HepG2 (cell line): ENCODE measurements around the gene ANTXR1. TPM values are rescaled to one million over a fixed set of nuclear protein-coding genes. Genes with fewer than 3 reads are reported as not detected.

Experiments used
- ESRRA ChIP-seq: sonication (generic); formaldehyde crosslinking; IDR thresholded peaks from 2 replicates; pipeline ENCODE4 v1.5.1; 2020; ENCODE audit warnings: mild to moderate bottlenecking, low read depth, missing genetic modification reagents
- GABPA ChIP-seq, 2 experiments: IDR thresholded peaks; 2 replicates each; pipeline ENCODE4 v1.6.1; 2011 to 2016; ENCODE audit warnings: low read depth in 2 of 2, low read length in 1 of 2, missing biosample characterization in 1 of 2, missing genetic modification characterization in 1 of 2
- KAT7 ChIP-seq: IDR thresholded peaks from 2 replicates; pipeline ENCODE4 v1.6.1; 2018; ENCODE audit warnings: borderline replicate concordance, missing compliant biosample characterization
- KLF6 ChIP-seq: IDR thresholded peaks from 2 replicates; pipeline ENCODE4 v1.8.0; 2016; ENCODE audit warnings: missing biosample characterization, missing genetic modification reagents
- KLF9 ChIP-seq: IDR thresholded peaks from 2 replicates; pipeline ENCODE4 v1.6.1; 2016; ENCODE audit warnings: low read depth
- MBD4 ChIP-seq: IDR thresholded peaks from 2 replicates; pipeline ENCODE4 v1.6.1; 2012; ENCODE audit warnings: low read length, inconsistent platforms, borderline replicate concordance
- MIXL1 ChIP-seq: IDR thresholded peaks from 2 replicates; pipeline ENCODE4 v1.6.1; 2016
- PCBP2 ChIP-seq: fragments of 200-400 bp; formaldehyde crosslinking; optimal IDR thresholded peaks from 2 replicates; pipeline ENCODE3; 2018; ENCODE audit warnings: low read length, low read depth; ENCODE audit not compliant: poor library complexity, severe bottlenecking
- RBAK ChIP-seq: sonication (generic); formaldehyde crosslinking; IDR thresholded peaks from 2 replicates; pipeline ENCODE4 v1.5.1; 2020; ENCODE audit warnings: mild to moderate bottlenecking, missing genetic modification reagents
- ZBTB10 ChIP-seq: sonication (generic); formaldehyde crosslinking; IDR thresholded peaks from 2 replicates; pipeline ENCODE4 v1.4.0; 2020; ENCODE audit warnings: missing genetic modification reagents, borderline replicate concordance
- ZNF251 ChIP-seq: sonication (generic); formaldehyde crosslinking; IDR thresholded peaks from 2 replicates; pipeline ENCODE4 v1.9.0; 2021; ENCODE audit warnings: mild to moderate bottlenecking, missing genetic modification reagents
- ZNF556 ChIP-seq: sonication (generic); formaldehyde crosslinking; IDR thresholded peaks from 2 replicates; pipeline ENCODE4 v1.4.0; 2020; ENCODE audit warnings: mild to moderate bottlenecking, missing genetic modification reagents, borderline replicate concordance
- ZNF709 ChIP-seq: sonication (generic); formaldehyde crosslinking; IDR thresholded peaks from 2 replicates; pipeline ENCODE4 v1.5.0; 2020; ENCODE audit warnings: mild to moderate bottlenecking, missing genetic modification reagents
- ZNF770 ChIP-seq: sonication (generic); formaldehyde crosslinking; IDR thresholded peaks from 2 replicates; pipeline ENCODE4 v1.5.0; 2020; ENCODE audit warnings: mild to moderate bottlenecking, missing genetic modification reagents
- polyA plus RNA-seq, 8 experiments: library from polyadenylated mRNA; depleted of rRNA in 3 of 8; stranded (reverse) in 7 of 8; unstranded in 1 of 8; fragments of >200 nt; fragmentation: Illumina TruSeq in 4 of 8; extraction: Trizol in 4 of 8; gene quantifications; 2 replicates each; pipeline versions ENCODE4 v1.2.1 to v1.2.3, GENCODE V29; 2011 to 2016; ENCODE audit warnings: low read depth in 4 of 8, missing spikeins in 1 of 8, mixed read lengths in 1 of 8; ENCODE audit not compliant: insufficient read depth in 1 of 8
- total RNA-seq, 5 experiments: library from RNA; depleted of rRNA; stranded (reverse); fragments of >200 nt; fragmentation: Illumina TruSeq; extraction: Trizol; gene quantifications; 2 replicates each; pipeline ENCODE4 v1.2.3, GENCODE V29; 2016; ENCODE audit warnings: low read depth in 1 of 5
- TF ChIP-seq, protein P1 (sequence below): IDR thresholded peaks from 2 replicates; pipeline ENCODE4 v1.6.1; 2016; ENCODE audit warnings: missing compliant biosample characterization, missing genetic modification reagents, borderline replicate concordance
- TF ChIP-seq, protein P2 (sequence below), 2 experiments: sonication (generic) in 1 of 2; formaldehyde crosslinking in 1 of 2; IDR thresholded peaks; 2 replicates each; pipeline versions ENCODE4 v1.4.0 to v1.6.1; 2016 to 2020; ENCODE audit warnings: borderline replicate concordance in 1 of 2, low read depth in 1 of 2, mild to moderate bottlenecking in 1 of 2, missing genetic modification reagents in 1 of 2
- TF ChIP-seq, protein P3 (sequence below): IDR thresholded peaks from 2 replicates; pipeline ENCODE4 v1.6.1; 2012; ENCODE audit warnings: inconsistent platforms

ANTXR1 gene
- total and polyA plus RNA-seq, 2 of the 13 experiments (the other 11 are each of a cell fraction or from before 2014, with no cell fraction given) = 4.5 to 12.7 TPM

DNA sequence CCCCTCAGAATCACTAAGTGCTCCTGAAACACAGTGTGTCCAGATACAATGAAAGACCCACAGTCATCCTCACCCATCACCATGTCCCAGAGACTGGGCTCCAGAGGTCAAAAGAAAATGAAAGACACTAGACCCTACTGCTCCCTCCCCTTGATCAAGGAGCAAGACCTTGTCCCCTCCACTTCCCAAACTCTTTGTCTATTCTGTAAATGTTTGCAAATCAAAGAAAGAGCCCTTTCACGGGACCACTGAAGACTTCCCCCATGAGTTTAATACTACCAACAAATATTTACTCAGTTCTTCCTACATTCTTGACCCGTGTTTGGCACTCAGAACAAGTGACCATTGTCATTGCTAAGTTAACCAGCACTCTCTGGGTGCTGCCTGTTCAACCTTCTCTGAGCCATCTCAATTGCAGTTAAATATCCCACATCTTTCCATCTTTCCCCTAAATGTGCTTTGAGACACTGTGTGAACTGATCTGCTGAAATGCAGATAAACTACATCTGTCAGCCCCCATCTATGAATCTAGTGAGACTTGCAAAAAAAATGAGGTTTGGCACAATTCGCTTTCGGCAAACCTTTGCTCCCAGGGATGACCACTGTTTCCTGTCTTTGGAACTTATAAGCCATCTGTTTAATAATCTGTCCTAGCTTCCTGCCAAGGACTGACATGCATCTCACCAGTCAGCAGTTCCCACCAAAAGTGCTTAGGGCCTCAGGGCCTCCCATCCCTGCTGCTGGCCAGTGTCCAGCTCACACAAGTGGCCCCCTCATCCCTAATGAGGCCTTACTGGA is 203.8 kb downstream of the ANTXR1 start (continued):
- peak; percentile 51; the same call in 1 of the 2 replicates for TF ChIP-seq ZNF709 (CRISPR knock-in tag)
- TF ChIP-seq KAT7 (CRISPR knock-in tag) = peak; percentile 20; the same call in 1 of the 2 replicates
- TF ChIP-seq RBAK = no peak
- TF ChIP-seq GABPA (IDR thresholded peaks at IDR 0.05; ENCODE audit: low read depth, low read length) = no peak
- TF ChIP-seq GABPA (CRISPR knock-in tag; IDR thresholded peaks at IDR 0.05; ENCODE audit: low read depth) = 0 out of 2 replicates have a peak, but pooled peaks have one; percentile 8
- peak; percentile 36; the same call in 1 of the 2 replicates for TF ChIP-seq ZNF770
- peak; percentile 57; the same call in 1 of the 2 replicates for TF ChIP-seq ZBTB10 (CRISPR knock-in tag)
- no peak for TF ChIP-seq KLF6 (CRISPR knock-in tag)
- TF ChIP-seq MIXL1 (CRISPR knock-in tag) = peak; percentile 83
- TF ChIP-seq, protein P1, sequence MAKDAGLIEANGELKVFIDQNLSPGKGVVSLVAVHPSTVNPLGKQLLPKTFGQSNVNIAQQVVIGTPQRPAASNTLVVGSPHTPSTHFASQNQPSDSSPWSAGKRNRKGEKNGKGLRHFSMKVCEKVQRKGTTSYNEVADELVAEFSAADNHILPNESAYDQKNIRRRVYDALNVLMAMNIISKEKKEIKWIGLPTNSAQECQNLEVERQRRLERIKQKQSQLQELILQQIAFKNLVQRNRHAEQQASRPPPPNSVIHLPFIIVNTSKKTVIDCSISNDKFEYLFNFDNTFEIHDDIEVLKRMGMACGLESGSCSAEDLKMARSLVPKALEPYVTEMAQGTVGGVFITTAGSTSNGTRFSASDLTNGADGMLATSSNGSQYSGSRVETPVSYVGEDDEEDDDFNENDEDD (CRISPR knock-in tag) = peak; percentile 96
- TF ChIP-seq ESRRA (CRISPR knock-in tag) = peak; percentile 64
- no peak for TF ChIP-seq ZNF251 (CRISPR knock-in tag)
- no peak for TF ChIP-seq ZNF556
- TF ChIP-seq MBD4 = 0 out of 2 replicates have a peak, but pooled peaks have one; percentile 1
- TF ChIP-seq KLF9 = 0 out of 2 replicates have a peak, but pooled peaks have one; percentile 47
- TF ChIP-seq, protein P2, sequence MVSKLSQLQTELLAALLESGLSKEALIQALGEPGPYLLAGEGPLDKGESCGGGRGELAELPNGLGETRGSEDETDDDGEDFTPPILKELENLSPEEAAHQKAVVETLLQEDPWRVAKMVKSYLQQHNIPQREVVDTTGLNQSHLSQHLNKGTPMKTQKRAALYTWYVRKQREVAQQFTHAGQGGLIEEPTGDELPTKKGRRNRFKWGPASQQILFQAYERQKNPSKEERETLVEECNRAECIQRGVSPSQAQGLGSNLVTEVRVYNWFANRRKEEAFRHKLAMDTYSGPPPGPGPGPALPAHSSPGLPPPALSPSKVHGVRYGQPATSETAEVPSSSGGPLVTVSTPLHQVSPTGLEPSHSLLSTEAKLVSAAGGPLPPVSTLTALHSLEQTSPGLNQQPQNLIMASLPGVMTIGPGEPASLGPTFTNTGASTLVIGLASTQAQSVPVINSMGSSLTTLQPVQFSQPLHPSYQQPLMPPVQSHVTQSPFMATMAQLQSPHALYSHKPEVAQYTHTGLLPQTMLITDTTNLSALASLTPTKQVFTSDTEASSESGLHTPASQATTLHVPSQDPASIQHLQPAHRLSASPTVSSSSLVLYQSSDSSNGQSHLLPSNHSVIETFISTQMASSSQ (IDR thresholded peaks at IDR 0.05; ENCODE audit: low read depth) = peak; percentile 62
- TF ChIP-seq, protein P2 (CRISPR knock-in tag; IDR thresholded peaks at IDR 0.05; ENCODE audit: borderline replicate concordance) = peak; percentile 81; the same call in 1 of the 2 replicates
- TF ChIP-seq PCBP2 = no peak
- TF ChIP-seq, protein P3, sequence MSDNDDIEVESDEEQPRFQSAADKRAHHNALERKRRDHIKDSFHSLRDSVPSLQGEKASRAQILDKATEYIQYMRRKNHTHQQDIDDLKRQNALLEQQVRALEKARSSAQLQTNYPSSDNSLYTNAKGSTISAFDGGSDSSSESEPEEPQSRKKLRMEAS = peak; percentile 89
